GM18517 (cell line): Measurements from ENCODE around the gene TRABD2B.

Experiments used
- ATAC-seq: cut with Tn5 transposase; IDR thresholded peaks from one replicate; pipeline ENCODE4 v1.9.1; 2021; ENCODE audit warnings: mild to moderate bottlenecking, moderate library complexity; ENCODE audit not compliant: unreplicated experiment

The TRABD2B gene

DNA sequence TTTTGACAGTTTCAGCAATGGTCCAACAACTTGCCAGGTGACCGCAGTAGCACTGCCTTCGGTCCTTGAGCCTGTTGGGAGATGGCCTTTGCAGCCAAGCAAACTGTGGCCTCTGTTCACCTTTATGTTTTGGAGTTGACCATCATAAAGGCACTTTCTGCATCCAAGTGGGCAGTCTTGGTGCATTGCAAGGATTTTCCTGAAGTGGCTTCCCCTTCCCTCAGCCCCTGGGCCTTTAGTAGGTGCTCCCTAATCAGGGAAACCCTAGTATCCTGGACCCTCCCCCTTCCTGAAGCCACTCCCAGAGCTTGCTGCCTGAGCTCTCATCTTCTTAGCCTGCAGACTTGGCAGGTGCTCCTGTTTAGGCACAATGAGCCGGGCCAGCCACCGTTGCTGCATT, 140.2 kb downstream of the TRABD2B start:
- ATAC-seq, result no peak

DNA sequence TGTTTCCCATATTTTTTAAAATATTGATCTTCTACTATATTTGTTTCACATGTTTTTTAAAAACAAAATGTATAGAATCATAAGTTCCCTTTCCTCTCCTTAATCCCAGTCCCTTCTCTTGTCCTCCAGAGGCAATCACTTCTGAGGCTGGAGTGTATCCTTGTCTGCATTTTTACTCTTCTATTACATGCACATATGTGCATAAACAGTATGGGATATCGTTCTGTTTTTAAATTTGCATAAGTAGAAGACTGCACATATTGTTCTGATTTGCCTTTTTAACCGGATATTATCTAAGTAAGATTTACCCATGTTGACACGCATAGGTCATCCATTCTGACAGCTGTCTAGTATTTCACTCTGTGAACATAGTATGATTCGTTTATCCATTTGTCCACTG, 142.0 kb downstream of the TRABD2B start:
- no peak for ATAC-seq

DNA sequence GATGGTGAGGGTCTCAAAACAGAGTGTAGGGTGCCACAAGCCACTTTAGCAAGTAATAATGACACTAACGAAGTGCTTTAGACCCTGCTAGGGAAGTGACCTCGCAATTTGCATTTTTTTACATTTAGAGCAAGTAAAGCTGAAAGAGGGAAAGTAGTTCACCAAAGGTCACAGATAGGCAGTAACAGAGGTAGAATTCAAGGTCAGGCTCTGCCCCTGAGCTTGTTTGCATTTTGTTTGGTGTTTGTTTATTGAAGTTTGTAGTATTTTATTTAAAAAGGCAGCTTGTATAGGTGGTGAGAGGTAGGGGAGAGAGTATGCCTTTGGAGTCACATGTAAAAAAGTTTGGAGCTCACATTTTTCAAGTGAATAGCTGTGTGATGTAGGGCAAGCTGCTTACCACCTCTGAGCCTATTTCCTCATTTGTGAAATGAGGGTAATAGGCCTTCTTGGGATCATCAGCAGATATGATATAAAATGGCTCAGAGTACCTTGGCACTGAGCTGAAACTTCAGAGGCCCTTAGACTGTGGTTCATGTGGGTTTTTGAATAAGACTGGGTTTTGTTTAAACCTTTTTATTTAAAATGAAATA, 142.5 kb downstream of the TRABD2B start:
- no peak for ATAC-seq

DNA sequence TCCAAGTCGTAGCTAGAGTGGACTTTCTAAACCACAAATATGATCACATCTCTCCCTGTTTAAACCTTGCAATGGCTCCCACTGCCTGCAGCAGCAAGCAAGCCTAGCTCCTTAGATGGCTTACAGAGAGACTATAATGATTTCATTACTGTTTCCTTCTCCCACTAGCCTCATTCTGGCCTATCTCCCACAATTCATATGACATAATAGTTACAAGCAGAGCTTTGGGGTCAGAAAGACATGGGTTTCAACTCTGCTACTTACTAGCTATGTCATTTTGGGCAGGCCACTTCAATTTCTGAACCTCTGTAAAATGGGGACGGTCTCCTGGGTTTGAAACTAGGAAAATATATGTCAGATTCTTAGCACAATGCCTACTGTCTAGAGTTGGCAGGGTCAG, 143.3 kb downstream of the TRABD2B start:
- no peak for ATAC-seq

DNA sequence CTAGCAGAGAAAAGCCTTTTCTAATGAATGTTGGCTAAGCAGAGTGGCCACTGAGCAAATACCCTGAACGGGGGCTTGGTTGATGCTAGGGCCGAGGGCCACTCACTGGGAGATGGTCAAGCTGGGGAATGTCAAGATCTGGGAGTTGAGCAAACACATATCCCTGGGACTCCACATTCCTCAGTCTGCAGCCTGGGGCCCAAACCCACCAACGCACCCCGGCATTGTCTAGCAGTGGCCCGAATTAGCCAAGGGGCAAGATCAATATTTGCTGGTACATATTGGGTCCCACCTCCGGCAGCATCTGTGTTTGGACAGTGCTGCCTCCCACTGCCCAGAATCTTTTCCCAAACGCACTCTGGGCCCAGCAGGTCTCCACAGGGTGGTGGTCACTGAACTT, 144.1 kb downstream of the TRABD2B start:
- ATAC-seq, result no peak

DNA sequence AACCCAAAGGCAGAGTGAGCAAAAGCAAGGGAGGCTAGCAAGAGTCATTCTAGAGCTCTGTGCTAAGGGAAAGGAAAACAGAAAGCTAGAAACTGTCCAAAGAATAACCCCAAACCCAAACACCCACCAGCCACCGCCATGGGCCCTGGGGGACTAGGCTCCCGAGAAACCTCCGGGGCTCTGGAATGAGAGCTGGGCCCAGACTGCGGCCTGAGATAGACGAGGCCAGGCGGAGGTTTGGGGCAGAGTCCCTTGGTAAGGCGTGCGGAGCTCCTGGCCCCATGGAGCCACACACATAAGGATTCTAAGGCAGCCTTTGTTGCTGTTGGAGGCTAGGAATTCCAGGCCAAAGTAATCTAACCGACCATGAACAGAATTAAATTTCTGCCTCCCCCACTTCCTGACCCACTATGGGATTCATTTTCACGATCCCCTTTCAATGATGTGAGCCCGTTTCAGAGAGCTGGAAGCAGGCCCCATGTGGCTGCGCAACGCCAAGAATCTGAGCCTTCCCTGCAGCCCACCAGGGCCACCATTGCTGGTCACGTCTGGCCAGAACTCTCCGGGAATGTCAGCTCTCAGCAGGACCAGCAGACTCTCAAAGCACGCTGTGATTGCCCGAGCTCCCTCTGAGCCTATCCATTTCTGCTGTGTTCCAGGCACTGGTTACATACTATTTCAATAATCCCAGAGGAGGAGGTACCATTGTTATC, 145.0 kb downstream of the TRABD2B start:
- no peak for ATAC-seq

DNA sequence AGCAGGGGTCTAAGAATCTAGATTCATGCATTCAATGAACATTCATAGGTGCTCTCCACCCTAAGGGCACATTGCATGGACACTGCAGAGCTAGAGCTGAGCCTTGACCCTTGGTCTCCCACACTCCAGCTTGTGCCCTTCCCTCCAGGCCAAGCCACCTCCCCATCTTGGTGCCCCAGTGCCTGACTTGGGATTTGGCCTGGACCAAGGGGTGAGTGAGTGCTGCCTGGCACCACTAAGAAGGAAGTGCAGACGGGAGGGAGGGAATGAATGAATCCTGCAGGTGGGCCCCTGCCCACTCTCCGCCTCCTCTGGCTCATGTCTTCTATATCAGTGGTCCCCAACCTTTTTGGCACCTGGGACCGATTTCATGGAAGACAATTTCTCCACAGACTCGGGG, 146.7 kb downstream of the TRABD2B start:
- no peak for ATAC-seq

DNA sequence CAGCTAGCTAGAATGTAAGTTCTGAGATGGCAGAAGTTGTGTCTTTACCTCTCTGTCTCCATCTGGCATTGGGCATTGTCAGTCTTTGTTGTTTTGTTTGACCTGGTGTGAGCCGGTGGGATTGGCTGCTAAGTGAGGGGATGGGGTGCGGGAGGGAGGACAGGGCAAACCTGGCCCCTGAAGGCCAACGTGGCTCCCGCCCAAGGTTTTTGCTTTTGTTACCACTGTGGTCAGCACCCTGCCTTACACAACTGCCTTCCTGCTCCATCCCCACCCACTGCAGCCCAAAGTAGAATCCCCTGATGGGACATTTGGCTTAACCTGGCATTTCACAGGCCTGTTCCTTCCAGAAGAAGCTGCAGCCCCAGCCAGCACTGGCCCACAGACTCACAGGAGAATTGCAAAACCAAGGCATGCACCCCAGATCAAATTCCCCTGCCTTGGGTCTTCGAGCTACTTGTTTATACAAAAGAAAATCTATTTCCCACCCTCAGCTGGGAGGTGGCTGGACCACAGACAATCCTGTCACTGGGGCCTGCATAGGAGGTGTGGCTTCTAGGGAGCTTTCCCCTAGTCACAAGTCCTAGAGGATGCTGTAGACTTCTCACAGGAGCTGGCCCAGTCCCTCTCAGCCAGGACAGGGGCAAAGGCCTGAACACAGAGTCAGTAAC, 147.5 kb downstream of the TRABD2B start:
- no peak for ATAC-seq

DNA sequence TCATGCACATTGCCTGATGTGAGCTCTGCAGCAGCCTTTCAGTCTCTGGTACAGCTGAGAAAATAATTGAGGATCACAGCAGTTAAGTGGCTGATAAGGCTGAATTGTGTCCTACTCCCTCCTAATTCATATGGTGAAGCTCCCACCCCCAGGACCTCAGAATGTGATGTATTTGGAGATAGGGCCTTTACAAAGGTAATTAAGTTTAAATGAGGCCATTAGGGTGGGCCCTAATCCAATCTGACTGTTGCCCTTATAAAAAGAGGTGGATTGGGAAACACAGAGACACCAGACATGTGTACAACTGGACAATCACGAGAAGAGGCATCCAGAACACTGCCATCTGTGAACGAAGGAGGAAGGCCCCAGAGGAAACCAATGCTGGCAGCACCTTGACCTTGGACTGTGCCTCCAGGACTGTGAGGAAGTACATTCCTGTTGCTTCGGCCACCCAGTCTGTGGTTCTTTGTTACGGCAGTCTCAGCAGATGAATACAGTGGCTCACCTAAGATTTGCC, 148.1 kb downstream of the TRABD2B start:
- no peak for ATAC-seq

DNA sequence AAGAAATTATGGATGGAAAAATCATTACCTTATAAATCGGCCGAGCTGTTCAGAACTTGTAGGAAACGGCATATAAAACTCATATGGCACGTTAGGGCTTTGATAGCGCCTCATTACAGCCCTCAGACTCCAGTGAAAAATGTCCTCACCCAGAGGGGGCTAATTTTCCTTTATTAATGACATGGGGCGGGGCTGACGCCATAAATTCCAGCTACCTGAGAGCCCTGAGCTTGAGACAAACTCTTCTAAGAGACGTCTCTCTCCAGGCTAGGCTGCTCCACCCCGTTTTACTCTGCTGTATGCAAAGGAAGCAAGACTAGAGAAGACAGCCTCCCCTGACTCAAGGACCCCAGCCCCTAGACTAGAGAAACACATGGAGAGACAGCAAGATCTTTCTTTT, 149.4 kb downstream of the TRABD2B start:
- ATAC-seq, result no peak

DNA sequence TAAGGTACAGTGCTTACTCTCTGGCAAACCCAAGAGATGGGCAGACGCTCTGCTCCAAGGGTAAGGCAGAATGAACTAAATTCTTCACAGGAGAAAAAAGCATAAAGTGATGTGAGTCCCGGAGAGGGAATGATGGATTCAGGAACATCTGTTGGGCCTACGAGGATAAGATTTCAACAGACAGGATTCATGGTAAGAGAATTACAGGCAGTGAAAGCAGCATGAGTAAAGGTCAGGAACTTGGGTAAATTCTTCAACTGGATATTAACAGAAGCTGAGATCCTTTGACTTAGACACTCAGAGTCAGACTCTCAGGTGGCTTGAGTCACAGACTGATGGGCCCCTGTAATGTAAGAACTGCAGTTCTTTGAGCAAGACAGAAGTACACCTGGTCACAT, 152.6 kb downstream of the TRABD2B start:
- ATAC-seq, result no peak

DNA sequence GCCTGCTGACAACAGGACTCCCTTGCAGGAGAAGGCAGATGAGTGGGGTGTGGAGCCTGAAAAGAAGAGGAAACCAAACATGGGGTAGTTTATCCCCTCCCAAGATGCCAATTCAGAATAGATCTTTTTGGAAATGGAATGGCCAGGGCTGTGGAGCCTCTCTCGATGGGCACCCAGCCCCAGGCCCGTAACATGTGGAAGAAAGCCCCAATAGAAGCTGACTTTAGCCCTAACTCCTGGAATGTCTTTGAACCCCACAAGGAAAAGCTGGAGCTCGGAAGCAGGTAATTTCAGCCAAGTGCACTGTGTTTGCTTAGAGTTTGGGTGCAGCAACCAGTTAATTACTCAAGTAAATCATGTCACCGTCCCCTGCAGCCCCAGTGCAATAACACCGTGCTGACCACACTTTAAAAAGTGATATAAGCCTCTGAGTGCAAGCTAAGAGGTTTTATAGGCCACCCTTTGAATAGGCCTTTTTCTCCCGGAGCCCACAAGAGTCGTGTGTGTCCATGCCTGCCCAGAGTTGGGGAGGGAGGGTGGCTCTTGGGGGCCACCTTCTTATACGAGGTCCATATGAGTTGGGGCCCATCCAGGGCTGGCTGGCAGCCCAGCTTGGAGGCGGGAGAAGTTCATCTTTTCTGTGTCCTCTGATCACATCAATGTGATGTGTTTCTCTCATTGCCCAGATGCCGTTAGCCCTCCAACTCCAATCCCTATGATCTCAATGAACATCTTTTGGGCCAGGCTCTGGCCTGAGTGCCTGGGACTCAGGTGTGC, 153.2 kb downstream of the TRABD2B start:
- no peak for ATAC-seq

DNA sequence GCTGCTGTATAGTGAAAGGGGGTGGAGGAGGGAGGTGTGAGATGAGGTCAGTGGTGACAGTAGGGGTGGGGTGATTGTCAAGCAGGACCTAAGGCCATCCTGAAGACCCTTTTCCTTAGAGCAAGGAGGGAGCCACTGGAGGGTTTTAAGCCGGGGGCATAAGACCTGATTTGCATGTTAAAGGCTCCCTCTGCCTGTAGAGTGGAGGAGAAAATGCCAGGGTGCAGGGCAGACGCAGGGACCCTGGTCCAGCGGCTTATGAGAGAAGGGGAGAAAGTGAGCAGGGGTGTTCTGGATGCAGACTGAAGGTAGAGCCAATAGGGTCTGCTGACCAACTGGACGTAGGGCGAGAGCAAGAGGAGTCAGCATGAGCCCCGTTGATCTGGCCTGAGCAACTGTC, 154.1 kb downstream of the TRABD2B start:
- ATAC-seq, result no peak

DNA sequence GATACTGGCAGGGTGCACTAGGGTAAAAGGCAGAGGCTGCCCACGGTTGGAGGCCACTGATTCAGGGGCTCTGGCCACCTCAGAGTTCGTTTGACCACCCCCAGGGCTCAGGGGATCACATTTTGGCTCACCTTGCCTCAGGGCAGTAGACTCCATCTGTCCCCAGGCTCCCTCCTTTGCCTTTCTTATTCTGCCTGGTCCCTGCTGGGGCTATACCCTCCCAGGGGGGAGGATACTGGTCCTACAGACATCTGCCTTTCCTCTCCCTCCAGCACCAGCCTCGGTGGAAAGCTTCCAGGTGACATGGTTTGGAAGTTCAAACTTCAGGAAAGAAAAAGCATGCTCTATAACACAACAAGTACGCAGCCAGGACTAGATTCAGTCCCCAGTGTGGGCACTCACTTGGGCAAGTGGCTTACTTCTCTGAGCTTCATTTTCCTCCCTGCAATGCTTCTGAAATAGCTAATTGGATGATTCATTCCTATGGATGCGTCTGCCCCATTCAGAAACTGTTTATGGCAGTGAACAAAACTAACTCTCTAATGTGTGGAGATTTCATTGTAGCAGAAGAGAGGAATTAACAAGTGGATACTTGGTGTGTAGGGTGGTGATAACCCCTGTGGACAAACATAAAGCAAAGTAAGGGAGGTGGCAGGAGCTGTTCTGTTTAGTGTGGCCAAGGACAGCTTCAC, 154.8 kb downstream of the TRABD2B start:
- no peak for ATAC-seq

DNA sequence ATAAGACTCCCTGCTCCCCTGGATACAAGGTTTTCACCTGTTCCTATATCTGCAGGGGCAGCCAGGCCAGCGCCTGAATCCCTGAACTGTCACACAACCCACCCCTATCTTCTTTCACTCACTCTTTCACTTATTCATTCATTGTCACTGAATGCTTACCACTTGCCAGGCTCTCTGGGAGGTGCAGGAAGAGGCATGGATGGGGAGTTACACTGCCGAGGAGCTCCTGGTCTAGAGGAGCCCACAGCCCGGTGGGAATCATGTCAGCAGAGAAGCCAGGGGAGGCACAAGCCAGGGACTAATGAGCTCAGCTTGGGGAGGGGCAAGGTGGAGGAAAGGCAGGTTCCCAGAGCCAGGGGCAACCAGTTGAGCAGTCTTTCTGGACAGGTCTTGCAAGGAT, 155.8 kb downstream of the TRABD2B start:
- no peak for ATAC-seq

DNA sequence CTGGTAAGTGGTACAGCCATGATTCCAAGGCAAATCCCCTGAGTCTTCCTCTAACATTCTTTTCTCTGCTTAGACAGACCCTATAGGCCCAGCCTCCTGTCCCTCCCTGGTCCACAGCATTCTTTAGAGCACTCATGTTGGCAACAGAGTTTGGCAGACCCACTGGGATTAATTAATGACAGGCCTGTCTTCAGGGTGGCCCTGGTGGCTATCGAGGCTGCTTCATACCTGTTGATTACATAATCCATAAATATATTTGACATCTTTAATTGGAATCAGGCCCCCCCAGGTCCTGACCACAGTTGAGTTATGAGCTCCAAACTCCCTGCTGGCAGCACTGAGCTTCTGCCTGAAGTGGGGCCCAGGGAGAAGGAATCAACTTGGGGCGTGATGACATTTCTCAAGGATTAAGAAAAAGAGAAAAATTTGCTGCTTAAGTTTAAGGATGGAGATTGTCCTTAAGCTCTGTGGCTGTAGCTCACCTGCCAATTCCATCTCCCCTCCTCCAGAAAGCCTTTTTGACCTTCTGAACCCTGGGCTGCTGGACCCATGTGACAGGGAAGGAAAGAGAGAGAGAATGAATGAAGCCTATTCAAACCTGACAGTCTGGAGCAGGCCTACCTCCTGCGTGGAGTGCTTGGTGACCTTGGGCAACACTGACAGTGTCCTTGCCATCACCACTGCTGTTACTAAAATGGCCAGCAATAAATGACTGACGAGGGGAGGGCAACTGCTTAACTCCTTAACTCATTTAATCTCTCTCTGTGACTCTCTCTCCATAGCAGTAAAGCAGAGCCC, 156.6 kb downstream of the TRABD2B start:
- ATAC-seq, result no peak

DNA sequence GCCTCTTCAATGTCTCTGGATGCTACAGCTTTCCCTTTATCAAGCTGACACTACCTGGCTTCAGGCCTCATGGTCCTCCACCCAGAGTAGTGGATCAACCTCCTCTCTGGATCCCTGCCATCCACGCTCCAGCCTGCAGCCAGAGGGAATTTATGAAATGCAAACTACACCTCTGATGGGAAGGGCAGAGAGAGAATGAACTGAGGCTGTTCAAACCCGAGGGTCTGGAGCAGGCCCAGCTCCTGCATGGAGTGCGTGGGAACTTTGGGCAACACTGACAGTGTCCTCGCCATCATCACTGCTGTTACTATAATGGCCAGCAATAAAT, 157.8 kb downstream of the TRABD2B start:
- ATAC-seq, result no peak

DNA sequence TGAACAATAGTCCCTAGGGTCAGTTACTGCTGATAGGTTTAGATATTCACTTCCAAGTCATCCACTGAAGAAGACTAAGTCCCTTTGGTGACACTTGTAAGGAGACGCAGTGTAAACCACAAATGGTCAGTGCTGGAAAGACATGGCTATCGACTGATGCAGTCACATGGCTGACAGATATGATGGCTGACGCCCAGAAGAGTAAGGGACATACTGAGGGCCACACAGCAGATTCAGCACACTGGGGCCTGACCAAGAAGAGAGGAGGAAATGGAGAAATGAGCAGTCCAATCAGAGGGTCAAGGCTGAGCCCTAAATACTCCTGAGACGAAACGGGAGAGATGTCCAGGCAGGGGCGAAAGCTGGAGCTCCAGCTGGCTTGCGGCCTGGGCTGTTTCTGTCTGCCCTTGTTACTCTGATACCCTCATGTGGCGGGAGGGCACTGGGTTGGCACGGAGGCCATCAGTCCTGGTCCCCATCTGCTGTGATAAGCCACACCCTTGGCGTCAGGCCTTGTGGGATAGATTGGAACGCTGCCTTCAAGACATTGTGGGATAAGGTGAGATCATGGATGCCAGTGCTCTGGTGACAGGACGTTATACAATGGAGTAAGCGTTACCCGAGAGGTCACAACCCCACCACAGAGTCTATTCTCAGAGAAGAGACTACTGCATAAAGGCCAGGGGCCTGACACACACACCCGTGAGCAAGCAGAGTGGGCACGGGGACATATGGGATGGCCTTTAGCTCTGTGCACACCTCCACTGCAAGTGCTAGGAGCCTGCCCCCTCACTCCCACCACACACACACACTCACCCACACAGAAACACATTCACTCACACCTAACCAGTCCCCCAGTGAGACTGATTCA, 158.4 kb downstream of the TRABD2B start:
- ATAC-seq, result no peak

DNA sequence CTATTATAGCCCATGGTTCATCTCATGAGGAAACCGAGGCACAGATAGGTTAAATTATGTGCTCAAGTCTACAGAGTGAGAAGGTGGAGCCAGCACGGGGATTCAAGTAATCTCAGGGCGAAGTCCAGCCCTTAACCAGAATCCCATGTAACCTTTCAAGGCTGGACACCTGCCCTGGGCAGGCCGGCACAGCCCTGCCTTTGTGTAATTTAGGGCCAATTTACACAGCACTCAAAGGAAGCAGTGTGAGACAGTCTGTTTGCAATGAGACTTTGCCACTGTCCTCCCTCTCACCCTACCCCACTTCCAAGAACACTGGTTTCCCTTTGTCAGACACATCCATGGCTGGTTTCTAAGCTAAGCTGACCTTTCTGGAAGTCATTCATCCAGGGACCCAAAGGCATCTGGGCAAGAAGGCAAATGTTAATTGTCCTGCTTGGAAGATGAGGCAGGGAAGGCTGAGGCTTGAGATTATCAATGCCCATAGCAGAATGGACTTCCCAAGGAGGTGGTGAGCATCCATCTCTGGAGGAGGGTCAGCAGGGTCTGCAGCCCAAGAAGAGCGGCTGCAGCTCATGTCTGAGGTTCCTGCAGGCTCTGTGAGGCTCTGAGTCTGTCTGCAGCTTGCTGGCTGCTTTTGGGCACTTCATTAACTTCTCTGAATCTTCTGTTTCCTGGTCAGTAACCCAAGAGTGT, 159.2 kb downstream of the TRABD2B start:
- ATAC-seq, result no peak
